Measurements from ENCODE around the gene TRIM67. TPM values are rescaled to one million over a fixed set of nuclear protein-coding genes. Genes with fewer than 3 reads are reported as not detected.
"Not testable (repeated sequence)": the region's sequence is repeated elsewhere in the genome, so short reads cannot be mapped to it uniquely, and the experiment has no call there.

Gene TRIM67
- 0.05 TPM for total RNA-seq
- long read RNA-seq = 0 reads

DNA sequence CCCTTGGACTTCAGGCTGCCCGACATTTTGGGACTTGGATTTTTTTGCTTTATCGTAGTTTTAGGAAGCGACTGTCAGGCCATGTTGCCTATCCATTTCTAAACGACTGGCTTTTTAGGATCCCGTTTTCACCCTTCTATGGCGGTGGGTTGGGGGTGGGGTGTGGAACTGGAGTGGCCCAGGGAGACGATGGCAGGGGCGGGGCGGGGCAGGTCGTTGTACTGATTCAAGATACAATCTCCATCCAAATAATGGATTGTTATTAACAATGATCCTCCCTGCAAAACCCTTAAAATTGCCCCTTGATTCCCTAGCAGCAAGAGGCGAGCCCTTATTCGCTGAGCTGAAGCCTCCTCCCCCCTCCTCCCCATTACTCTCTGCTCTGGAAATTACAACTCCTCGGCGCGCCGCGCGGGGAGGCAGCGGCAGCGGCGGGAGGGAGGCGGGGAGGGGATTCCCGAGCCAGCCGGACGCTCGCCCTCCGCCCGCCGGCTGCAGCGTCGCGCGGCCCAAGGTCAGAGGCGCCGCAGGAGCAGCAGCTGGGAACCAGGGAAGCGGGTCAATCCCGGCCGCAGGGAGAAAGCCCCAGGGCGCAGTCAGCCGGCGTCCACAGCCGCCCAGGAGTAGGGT, at the start of gene TRIM67:
TRIM67 (plus strand) TSS at position 392 of the 630 bp plus-strand sequence. CDS start 912 bp downstream, outside the sequence.
- no peak for DNase-seq
- intact Hi-C loops (cut with DNase I) = no loop called here
- peak; percentile 68 for ATAC-seq (ENCODE audit: poor library complexity)

- intact Hi-C loops (cut with DNase I) = no loop called here
- no peak for DNase-seq
- no peak for ATAC-seq (ENCODE audit: poor library complexity)
Observed at GRCh38 chr1:231116738-231117137, 45.1 kb upstream of the TRIM67 start.

DNA sequence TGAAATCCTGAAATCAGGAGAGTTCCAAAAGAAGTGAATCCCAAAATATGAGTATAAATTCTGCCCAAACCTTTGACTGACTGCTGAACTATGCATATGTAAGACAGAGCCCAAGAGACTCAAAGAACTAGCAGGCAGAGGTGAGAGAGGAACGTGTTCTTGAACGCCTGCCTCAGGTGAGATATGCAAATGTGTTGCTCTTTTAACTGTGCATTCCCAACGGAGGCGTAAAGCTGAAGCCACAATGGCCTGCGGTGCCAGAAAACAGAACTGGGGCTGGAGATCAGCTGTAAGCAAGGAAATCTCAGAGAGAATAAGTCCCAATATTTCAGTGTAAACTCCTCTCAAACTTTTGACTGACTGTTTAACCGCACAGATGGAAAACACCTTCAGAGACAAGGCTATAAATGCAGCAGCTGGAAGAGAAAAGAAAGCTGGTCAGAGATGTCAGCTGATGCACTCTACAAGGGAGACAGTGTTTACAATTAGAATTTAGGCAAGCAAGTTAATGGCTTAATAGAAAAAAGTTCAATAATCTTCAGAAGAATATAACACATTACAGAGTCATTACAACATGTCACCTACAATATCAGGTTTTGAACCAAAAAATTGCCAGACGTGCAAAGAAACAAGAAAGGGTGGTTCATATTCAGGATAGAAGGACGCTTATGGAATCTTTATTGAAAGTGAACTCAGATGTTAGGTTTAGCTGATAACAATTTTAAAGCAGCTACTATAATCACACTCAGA, 43.0 kb upstream of the TRIM67 start:
- ATAC-seq (ENCODE audit: poor library complexity) = no peak
- intact Hi-C loops (cut with DNase I) = no loop called here
- no peak for DNase-seq

DNA sequence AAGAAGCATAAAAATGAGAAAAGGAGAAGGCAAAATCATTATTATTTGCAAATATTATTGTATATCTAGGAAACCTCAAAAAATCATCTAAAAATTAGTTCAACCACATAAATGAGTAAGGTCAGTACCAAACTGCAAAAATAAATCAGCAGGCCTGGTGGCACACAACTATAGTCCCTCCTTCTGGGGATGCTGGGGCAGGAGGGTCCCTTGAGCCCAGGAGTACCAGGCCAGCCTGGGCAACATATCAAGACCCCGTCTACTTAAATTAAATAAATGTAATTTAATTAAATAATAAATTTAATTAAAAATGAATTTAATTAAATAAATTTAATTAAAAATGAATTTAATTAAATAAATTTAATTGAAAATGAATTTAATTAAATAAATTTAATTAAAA, 40.3 kb upstream of the TRIM67 start:
- ATAC-seq (ENCODE audit: poor library complexity) (no peak), DNase-seq (no peak)
- intact Hi-C loops (cut with DNase I) = no loop called here

DNA sequence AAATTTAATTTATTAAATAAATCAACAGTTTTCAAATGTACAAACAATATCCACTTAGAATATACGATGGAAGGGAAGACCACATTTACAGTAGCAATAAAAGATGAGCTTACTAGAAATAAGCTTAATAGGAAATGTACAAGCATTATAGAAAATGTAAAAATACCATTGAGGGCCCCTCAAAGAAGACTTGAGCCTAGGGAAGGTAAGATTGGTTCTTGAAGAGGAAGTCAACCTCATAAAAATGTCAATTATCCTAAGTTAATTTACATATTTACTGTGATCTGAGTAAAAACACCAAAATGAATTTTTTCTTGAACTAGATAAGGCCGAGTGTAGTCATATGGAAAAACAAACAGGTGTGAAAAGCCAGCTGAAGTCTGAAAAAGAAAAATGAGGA, 39.7 kb upstream of the TRIM67 start:
- no peak for DNase-seq
- intact Hi-C loops (cut with DNase I) = no loop called here
- no peak for ATAC-seq (ENCODE audit: poor library complexity)

- intact Hi-C loops (cut with DNase I) = no loop called here
- DNase-seq = no peak
Observed at GRCh38 chr1:231124746-231125145, 37.1 kb upstream of the TRIM67 start.

DNA sequence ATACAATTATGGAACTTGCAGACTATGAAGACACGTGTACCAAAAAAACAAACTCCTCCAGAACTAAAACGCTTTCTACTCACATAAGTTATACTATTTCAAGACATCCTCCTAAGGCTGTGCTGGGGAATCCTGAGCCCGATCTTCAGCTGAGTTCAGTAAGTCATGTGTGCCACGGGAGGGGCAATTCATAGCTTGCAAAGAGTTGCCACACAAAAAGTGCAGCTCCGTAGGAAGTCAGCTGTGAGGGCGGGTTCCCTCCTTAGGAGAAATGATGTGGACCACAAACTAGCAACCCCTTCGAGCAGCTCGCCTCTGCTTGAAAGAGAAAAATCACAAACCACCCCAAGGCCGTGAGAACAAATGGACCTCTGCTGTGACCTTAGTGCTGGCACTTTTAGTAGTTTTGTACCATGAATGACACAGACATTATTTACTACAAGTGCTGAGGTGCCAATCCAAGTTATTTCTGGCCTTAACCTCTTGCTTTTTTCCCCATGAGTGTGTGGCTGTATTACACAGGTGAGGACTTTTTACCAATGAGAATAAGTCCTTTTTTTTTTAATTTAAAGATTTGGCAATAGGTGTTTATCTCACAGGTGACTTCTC, 35.8 kb upstream of the TRIM67 start:
- intact Hi-C loops (cut with DNase I) = no loop called here
- no peak for ATAC-seq (ENCODE audit: poor library complexity)
- no peak for DNase-seq

More at GRCh38 chr1:231124746-231125145, 37.1 kb upstream of the TRIM67 start:
- no peak for ATAC-seq (ENCODE audit: poor library complexity)

GRCh38 chr1:231127106-231127505, 34.8 kb upstream of the TRIM67 start:
- DNase-seq; ATAC-seq (ENCODE audit: poor library complexity); intact Hi-C loops (cut with DNase I): not testable (repeated sequence)

GRCh38 chr1:231128471-231128870, 33.4 kb upstream of the TRIM67 start:
- ATAC-seq (ENCODE audit: poor library complexity); DNase-seq; intact Hi-C loops (cut with DNase I): not testable (repeated sequence)

GRCh38 chr1:231130544-231130943, 31.3 kb upstream of the TRIM67 start:
- ATAC-seq (ENCODE audit: poor library complexity) = no peak
- DNase-seq = no peak
- intact Hi-C loops (cut with DNase I) = no loop called here

- ATAC-seq (ENCODE audit: poor library complexity); intact Hi-C loops (cut with DNase I); DNase-seq: not testable (repeated sequence)
Observed at GRCh38 chr1:231132591-231132990, 29.3 kb upstream of the TRIM67 start.

DNA sequence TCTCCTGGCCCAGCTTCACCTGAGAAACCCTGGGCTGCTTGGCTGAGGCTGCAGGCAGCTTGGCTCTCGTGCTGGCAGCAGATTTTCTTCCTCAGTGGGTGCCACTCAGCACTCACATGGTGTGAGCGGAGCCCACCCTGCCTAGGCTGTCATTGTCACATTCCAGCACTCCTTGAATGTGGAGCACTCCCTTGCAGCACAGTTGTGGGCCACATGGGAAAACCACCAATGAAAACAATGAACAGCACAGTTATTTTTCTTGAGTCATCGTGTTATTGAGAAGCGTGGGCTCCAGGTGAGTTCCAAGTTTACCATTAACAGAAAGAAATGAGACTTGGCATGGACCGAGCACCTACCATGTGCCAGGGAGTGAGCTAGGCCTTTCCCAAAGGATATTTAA, 27.2 kb upstream of the TRIM67 start:
- DNase-seq (no peak), ATAC-seq (ENCODE audit: poor library complexity) (no peak)
- intact Hi-C loops (cut with DNase I) = no loop called here

DNA sequence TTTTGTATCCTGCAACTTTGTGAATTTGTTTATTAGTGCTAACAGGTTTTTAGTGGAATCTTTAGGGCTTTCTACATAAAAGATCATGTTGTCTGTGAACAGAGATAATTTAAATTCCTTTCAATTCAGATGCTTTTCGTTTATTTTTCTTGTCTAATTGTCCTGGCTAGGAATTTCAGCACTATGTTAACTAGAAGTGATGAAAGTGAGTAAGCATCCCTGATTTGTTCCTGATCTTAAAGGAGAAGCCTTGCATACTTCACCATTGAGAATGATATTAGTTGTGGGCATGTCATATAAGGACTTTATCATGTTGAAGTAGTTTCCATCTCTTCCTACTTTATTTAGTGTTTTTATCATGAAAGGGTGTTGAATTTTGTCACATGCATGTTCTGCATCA, 23.6 kb upstream of the TRIM67 start:
- intact Hi-C loops (cut with DNase I) = no loop called here
- ATAC-seq (ENCODE audit: poor library complexity) (no peak), DNase-seq (no peak)

- intact Hi-C loops (cut with DNase I) = no loop called here
- DNase-seq (no peak), ATAC-seq (ENCODE audit: poor library complexity) (no peak)
Observed at GRCh38 chr1:231139125-231139649, 22.7 kb upstream of the TRIM67 start.

DNA sequence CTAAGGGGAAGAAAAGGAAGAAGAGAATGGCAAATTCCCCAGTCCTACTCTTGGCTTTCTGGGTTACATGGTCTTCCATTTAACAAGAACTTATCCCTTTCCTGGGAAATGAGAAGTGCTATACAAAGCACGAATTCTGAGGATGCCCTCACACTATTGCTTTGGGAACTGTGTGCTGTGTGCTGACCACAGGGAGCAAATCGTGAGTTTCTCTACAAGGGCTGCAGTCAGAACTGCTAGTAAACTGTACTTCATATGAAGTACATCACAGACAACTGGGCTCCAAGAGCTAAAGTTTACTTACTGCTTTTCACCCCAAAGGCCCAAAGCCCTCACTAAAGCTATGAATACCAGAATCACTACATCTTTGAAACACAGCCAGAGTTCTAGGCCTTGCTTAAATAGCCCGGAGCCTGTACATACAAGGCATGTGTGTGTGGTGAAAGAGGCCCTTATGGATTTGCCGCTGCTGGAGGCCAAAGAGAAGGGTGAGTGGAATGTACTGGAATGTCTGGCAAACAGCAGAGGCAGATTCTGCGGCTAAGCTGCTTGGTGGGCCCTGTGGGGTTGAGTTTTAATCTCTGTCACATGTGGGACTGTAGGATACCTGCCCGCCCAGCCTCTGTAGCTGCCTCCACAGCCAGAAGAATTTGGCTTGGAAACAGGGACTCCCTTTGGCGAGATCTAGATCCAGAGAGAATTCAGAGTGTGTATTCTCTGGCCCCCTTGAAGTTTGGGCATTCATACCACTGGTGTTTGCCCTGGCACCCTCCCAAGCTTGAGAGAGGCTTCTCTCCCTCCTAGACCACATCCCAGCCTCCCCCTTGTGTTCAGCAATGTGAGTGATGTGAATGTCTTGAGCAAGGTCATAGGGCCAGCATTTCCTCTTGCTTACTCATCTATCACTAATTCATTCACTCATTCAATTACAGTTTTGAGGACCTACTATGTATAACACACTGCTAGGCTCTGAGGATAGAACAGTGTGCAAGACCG, 21.9 kb upstream of the TRIM67 start:
- intact Hi-C loops (cut with DNase I) = no loop called here
- no peak for DNase-seq
- no peak for ATAC-seq (ENCODE audit: poor library complexity)

DNA sequence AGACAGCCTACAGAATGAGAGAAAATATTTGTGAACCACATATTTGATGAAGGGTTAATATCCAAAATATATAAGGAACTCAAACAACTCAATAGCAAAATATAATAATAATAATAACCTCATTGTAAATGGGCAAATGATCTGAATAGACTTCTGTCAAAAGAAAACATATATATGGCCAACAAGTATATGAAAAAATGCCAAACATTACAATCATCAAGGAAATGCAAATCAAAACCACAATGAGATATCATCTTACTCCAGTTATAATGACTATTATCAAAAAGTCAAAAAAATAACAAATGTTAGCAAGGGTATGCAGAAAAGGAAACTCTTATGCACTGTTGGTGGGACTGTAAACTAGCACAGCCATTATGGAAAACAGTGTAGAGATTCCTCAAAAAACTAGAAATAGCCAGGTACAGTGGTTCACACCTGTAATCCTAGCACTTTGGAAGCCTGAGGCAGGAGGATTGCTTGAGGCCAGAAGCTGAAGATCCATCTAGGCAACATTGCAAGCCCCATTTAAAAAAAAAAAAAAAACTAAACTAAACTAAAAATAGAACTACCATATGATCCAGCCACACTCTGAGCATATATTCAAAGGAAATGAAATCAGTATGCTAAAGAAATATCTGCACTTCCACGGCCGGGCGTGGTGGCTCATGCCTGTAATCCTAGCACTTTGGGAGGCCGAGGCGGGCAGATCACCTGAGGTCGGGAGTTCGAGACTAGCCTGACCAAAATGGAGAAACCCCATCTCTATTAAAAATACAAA, 17.3 kb upstream of the TRIM67 start:
- DNase-seq = no peak
- no peak for ATAC-seq (ENCODE audit: poor library complexity)
- intact Hi-C loops (cut with DNase I) = no loop called here

DNA sequence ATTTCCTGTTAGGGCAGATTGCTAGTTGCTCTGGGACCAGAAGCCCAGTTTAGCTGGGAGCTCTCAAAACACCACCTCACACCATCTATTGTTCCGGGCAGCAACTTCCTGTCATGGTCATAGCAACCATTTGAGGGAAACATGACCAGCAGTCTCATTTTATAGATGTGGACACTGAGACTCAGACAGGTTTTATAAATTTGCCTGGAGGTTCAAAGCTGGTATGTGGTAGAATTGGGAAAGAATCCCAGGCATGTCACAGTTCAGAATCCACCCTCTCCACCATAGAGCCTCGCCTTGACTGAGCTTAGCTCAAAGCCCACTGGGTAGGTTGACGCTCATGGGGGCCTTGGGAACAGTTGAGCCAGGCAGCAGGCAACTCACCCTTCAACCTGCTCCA, 14.0 kb upstream of the TRIM67 start:
- intact Hi-C loops (cut with DNase I) = no loop called here
- ATAC-seq (ENCODE audit: poor library complexity) (no peak), DNase-seq (no peak)

- intact Hi-C loops (cut with DNase I) = no loop called here
- ATAC-seq (ENCODE audit: poor library complexity) (no peak), DNase-seq (no peak)
Observed at GRCh38 chr1:231151811-231152210, 10.0 kb upstream of the TRIM67 start.

Measured in Right ventricle myocardium superior (tissue), 1 donor.